ENCODE measurements around the gene CXCL10. TPM values are rescaled to one million over a fixed set of nuclear protein-coding genes. Genes with fewer than 3 reads are reported as not detected.

The CXCL10 gene
- 0.58 TPM in 1 of 2 replicates, not detected in the other for total RNA-seq (2013; cell fraction: nucleolus; rRNA removed)
- 1.8 and 3.2 TPM in 2 replicates for total RNA-seq (2014; rRNA removed)
- total RNA-seq (2014; rRNA removed; fragmentation: Illumina TruSeq; extraction: Trizol): 2.7 and 2.8 TPM in 2 replicates
- total RNA-seq (2021): 1.3 and 2.2 TPM in 2 replicates
- polyA plus RNA-seq (2011; ENCODE audit: low read depth): 6.2 TPM
- 0.46 and 0.88 TPM in 2 replicates for polyA plus RNA-seq (2011; rRNA removed)
- 0.13 and 0.31 TPM in 2 replicates for polyA plus RNA-seq (2011; cell fraction: cytosol; rRNA removed)
- 0.25 TPM in 1 of 2 replicates, not detected in the other for polyA plus RNA-seq (2011; cell fraction: nucleus; rRNA removed)
- 8.0 and 13.0 TPM in 2 replicates for polyA plus RNA-seq (2012)
- 2.4 and 4.6 TPM in 2 replicates for polyA plus RNA-seq (2014; fragmentation: Illumina TruSeq; extraction: Trizol)
- 10 to 100 TPM in 1 of 2 experiments, 1 to 10 TPM in 1; 7.7 to 10.4 TPM for polyA plus RNA-seq (2014; fragmentation: Nextera tagmentation; extraction: Ambion mirVana)
- 0.99 and 2.0 TPM in 2 replicates for polyA plus RNA-seq (2014; rRNA removed)
- polyA plus RNA-seq (2016; fragmentation: Nextera tagmentation; extraction: Ambion mirVana): 10 to 100 TPM; 15.5 to 19.5 TPM
- polyA minus RNA-seq (2011; rRNA and poly(A)+ RNA removed): 0.44 TPM in 1 of 2 replicates, not detected in the other
- not detected in 2 replicates for polyA minus RNA-seq (2011; cell fraction: cytosol; rRNA and poly(A)+ RNA removed)
- polyA minus RNA-seq (2011; cell fraction: nucleus; rRNA and poly(A)+ RNA removed): not detected in 2 replicates
- percentile 48 among the genes with signal in this experiment for Bru-seq, nascent RNA
- BruChase-seq, experiment 1, labeled RNA remaining after a 6-hour chase: percentile 44 among the genes with signal in this experiment
- BruChase-seq, experiment 2, labeled RNA remaining after a 2-hour chase: percentile 49 among the genes with signal in this experiment
- long read RNA-seq, experiment 1, partial matches to known transcripts: 0 of 1 reads
- long read RNA-seq, experiment 1, other reads (novel, unspliced or antisense): 0 of 1 reads
- long read RNA-seq, experiment 2, partial matches to known transcripts: 0 of 2 reads
- long read RNA-seq, experiment 2, other reads (novel, unspliced or antisense): 0 of 2 reads

DNA sequence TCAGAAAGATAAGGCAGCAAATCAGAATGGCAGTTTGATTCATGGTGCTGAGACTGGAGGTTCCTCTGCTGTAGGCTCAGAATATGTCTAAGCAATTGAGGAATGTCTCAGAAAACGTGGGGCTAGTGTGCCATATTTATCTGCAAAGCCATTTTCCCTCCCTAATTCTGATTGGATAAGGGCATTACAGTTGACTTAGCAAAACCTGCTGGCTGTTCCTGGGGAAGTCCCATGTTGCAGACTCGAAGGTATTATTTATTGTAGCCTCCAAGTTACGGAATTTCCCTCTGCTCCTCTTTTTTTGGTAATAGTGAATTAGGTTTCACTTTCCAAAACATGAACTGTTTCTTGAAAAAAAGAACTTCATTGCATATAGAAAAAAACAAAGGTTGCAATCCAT is at the start of gene CXCL10:
CXCL10 (minus strand) TSS at position 109 of the 400 bp plus-strand sequence; CDS start at position 43, 66 bp downstream.
- peaks cover 4% of the 10 kb centered on the region; the same call in 1 of the 2 replicates for H3K4me1 ChIP-seq (ENCODE audit: control insufficient read depth, insufficient read depth, low read length)
- BruUV-seq (replicated peaks): no TSS peak
- no peaks in the 10 kb centered on the region for H3K79me2 ChIP-seq (ENCODE audit: control insufficient read depth, insufficient read depth, low read length)
- no peaks in the 10 kb centered on the region for H3K9me3 ChIP-seq (replicated peaks; ENCODE audit: control insufficient read depth, insufficient read depth, low read length)
- ChIA-PET RAD21 (ENCODE audit: unreplicated experiment) (no interaction called here), SMC1A (ENCODE audit: uncharacterized antibody, unreplicated experiment) (interaction anchor here (0.8 to 1.6 kb wide), 2 partner anchors 31 to 44 kb away, joined by 3 to 5 read pairs; no protein-coding TSS in a partner anchor), CTCF (interaction anchor here (1.3 kb wide), 1 partner anchor 8 kb away, joined by 10 read pairs; no protein-coding TSS in a partner anchor), POLR2A (no interaction called here)
- TF ChIP-seq, protein P1, sequence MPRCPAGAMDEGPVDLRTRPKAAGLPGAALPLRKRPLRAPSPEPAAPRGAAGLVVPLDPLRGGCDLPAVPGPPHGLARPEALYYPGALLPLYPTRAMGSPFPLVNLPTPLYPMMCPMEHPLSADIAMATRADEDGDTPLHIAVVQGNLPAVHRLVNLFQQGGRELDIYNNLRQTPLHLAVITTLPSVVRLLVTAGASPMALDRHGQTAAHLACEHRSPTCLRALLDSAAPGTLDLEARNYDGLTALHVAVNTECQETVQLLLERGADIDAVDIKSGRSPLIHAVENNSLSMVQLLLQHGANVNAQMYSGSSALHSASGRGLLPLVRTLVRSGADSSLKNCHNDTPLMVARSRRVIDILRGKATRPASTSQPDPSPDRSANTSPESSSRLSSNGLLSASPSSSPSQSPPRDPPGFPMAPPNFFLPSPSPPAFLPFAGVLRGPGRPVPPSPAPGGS (IDR thresholded peaks at IDR 0.05; ENCODE audit: borderline replicate concordance, insufficient read depth, low read depth, low read length, poor library complexity, severe bottlenecking): no peak
- TF ChIP-seq NFYB (IDR thresholded peaks at IDR 0.05; ENCODE audit: insufficient read depth, low read depth, low read length): 0 out of 2 replicates have a peak, but pooled peaks have one; percentile 36
- H3K27me3 ChIP-seq (replicated peaks in 1 of 2; ENCODE audit: control insufficient read depth in 2 of 2, insufficient read depth in 2 of 2, low read length in 1 of 2): no peaks in the 10 kb centered on the region; a peak in 1 of 4 replicates
- in situ Hi-C loops (cut with MboI) (no loop called here), intact Hi-C loops (cut with micrococcal nuclease; ENCODE audit: unreplicated experiment) (no loop called here)
- no peak within 1 kb of the TSS for H3K9ac ChIP-seq (ENCODE audit: control insufficient read depth, insufficient read depth, low read length)
- no peak within 1 kb of the TSS for H3K4me3 ChIP-seq
- DNase-seq (ENCODE audit: low read depth, low spot score) (no peak), FAIRE-seq (no peak), ATAC-seq (0 out of 3 replicates have a peak, but pooled peaks have one; percentile 28)
- H3K27ac ChIP-seq (ENCODE audit: control insufficient read depth, insufficient read depth): no peak within 1 kb of the TSS
- WGBS (ENCODE audit: insufficient coverage, insufficient replicate concordance, low lambda C conversion rate, missing lambda C conversion rate): 12% methylated on average over 3 of the region's 3 CpGs
- no peaks in the 10 kb centered on the region for H4K20me1 ChIP-seq (ENCODE audit: control insufficient read depth, insufficient read depth)
- no peak within 1 kb of the TSS; the same call in 1 of the 2 replicates for H2AFZ ChIP-seq (ENCODE audit: control insufficient read depth, low read depth, low read length)
- H3K4me2 ChIP-seq (ENCODE audit: control insufficient read depth, insufficient read depth): peak within 1 kb of the TSS; percentile 62
- no peaks in the 10 kb centered on the region for H3K36me3 ChIP-seq (ENCODE audit: control insufficient read depth in 2 of 2, insufficient read depth in 2 of 2, low read length in 1 of 2)

Data from GM12878 (cell line).